Right lobe of liver (tissue), 6 donors: ENCODE data around the gene CELA2A. TPM values are rescaled to one million over a fixed set of nuclear protein-coding genes. Genes with fewer than 3 reads are reported as not detected.
"Not testable (repeated sequence)": the region's sequence is repeated elsewhere in the genome, so short reads cannot be mapped to it uniquely, and the experiment has no call there.

Source experiments
- ATAC-seq, 4 donors: fragments of 200-7000 bp; cut with Tn5 transposase; one replicate each; pipeline ENCODE4 v1.9.1; 2020; ENCODE audit warnings: mild to moderate bottlenecking in 4 of 4, moderate library complexity in 4 of 4
- DNase-seq, 3 donors: peaks; one replicate each; pipeline ENCODE4 v3.0.0-alpha.2; 2020
- H3K27ac ChIP-seq, 3 donors: fragments of 200-600 bp; one replicate each; pipeline ENCODE4 v1.8.0; 2022
- H3K27me3 ChIP-seq, 2 donors: fragments of 200-600 bp; one replicate each; pipeline ENCODE4 v1.8.0; 2022
- H3K36me3 ChIP-seq, 4 donors: fragments of 200-600 bp; sonication (generic) in 1 of 4; one replicate each; pipeline versions ENCODE4 v1.5.1 to v1.8.0; 2017 to 2022; ENCODE audit warnings: control low read depth in 1 of 4
- H3K4me1 ChIP-seq, 4 donors: fragments of 200-600 bp; sonication (generic) in 1 of 4; one replicate each; pipeline versions ENCODE4 v1.5.1 to v1.8.0; 2017 to 2022; ENCODE audit warnings: control low read depth in 1 of 4
- H3K4me3 ChIP-seq, 3 donors: fragments of 200-600 bp; one replicate each; pipeline ENCODE4 v1.8.0; 2022
- H3K9me3 ChIP-seq, 4 donors: fragments of 200-600 bp; sonication (generic) in 1 of 4; one replicate each; pipeline versions ENCODE4 v1.5.1 to v1.8.0; 2017 to 2022; ENCODE audit warnings: control low read depth in 1 of 4
- POLR2A ChIP-seq: fragments of 450-650 bp; IDR thresholded peaks from one replicate; pipeline ENCODE4 v1.6.1; 2017; ENCODE audit warnings: antibody characterized with exemption, mild to moderate bottlenecking
- WGBS: methylation state at CpG from one replicate; pipeline ENCODE4 v1.1.6; 2018; ENCODE audit warnings: low coverage, low lambda C conversion rate; ENCODE audit not compliant: insufficient coverage; ENCODE audit errors: missing lambda C conversion rate; 5-methylcytosine and 5-hydroxymethylcytosine counted together
- intact Hi-C, 2 donors: fragments of 100-400 bp; cut with DNase I; formaldehyde crosslinking; loops; one replicate each; pipeline versions ENCODE4 v1.11.2 to v1.14.1; 2022
- total RNA-seq, 6 experiments: library from RNA; depleted of rRNA in 2 of 6; stranded (reverse); fragments of >200 nt in 2 of 6; fragmentation: NEBNext Ultra II Directional in 3 of 6; extraction: Animal tissue kit (Norgen Biotek cat#: 25700) in 3 of 6; gene quantifications; one replicate each; pipeline versions ENCODE4 v1.1.0 to v1.2.4, GENCODE V29; 2016 to 2023
- TF ChIP-seq, protein P1 (sequence below), 4 donors: fragments of 200-600 bp in 3 of 4; fragments of 450-650 bp in 1 of 4; IDR thresholded peaks; one replicate each; pipeline versions ENCODE4 v1.5.1 to v1.8.0; 2016 to 2022; ENCODE audit warnings: antibody characterized with exemption in 4 of 4, mild to moderate bottlenecking in 2 of 4
- donor health status: DM: no; HTN: yes; CAD: no.
- donor health status: DM: no; HTN: no; CAD: no.
- donor health status: DM: no; HTN: no; CAD: no.
- donor health status: DM: no; HTN: yes; CAD: no.
- donor health status: DM: no; HTN: yes; CAD: no.

Gene CELA2A
- total RNA-seq, 6 experiments from 2014 or later, result not detected

DNA sequence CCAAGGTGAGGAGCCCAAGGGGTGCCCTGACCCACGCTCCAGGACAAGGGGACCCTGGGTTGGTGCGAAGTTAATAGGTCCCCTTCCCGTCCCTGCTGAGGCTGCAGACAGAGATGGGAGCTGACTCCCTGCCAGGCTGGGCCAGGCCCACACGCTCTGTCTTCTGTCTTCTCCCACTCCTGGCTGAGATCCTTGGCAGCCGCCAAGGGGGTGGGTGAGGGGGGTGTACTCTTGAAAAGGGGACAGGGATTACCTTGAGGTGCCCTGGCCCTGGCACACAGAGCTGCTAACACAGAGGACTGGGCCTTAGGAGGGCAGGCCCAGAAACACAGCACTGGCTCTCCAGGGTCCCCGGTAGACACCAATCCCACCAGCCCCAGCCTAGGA lies 29.3 kb upstream of the CELA2A start:
- H3K9me3 ChIP-seq, result no peaks in the 10 kb centered on the region
- no peaks in the 10 kb centered on the region for H3K36me3 ChIP-seq
- DNase-seq (no peak), ATAC-seq (no peak)
- no peaks in the 10 kb centered on the region for H3K27me3 ChIP-seq
- no peak overlapping the region for H3K27ac ChIP-seq
- peaks cover 0 to 17% (median 0%) of the 10 kb centered on the region in 4 donors for H3K4me1 ChIP-seq
- intact Hi-C loops, result loop anchor here in 1 of 2 donors (5.0 kb wide), 1 partner anchor 95 kb away; no protein-coding TSS in a partner anchor
- H3K4me3 ChIP-seq, result no peak overlapping the region
- TF ChIP-seq POLR2A, result no peak
- TF ChIP-seq, protein P1, sequence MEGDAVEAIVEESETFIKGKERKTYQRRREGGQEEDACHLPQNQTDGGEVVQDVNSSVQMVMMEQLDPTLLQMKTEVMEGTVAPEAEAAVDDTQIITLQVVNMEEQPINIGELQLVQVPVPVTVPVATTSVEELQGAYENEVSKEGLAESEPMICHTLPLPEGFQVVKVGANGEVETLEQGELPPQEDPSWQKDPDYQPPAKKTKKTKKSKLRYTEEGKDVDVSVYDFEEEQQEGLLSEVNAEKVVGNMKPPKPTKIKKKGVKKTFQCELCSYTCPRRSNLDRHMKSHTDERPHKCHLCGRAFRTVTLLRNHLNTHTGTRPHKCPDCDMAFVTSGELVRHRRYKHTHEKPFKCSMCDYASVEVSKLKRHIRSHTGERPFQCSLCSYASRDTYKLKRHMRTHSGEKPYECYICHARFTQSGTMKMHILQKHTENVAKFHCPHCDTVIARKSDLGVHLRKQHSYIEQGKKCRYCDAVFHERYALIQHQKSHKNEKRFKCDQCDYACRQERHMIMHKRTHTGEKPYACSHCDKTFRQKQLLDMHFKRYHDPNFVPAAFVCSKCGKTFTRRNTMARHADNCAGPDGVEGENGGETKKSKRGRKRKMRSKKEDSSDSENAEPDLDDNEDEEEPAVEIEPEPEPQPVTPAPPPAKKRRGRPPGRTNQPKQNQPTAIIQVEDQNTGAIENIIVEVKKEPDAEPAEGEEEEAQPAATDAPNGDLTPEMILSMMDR (IDR thresholded peaks at IDR 0.05), result no peak
- WGBS, result 89% methylated on average over 2 of the region's 6 CpGs

DNA sequence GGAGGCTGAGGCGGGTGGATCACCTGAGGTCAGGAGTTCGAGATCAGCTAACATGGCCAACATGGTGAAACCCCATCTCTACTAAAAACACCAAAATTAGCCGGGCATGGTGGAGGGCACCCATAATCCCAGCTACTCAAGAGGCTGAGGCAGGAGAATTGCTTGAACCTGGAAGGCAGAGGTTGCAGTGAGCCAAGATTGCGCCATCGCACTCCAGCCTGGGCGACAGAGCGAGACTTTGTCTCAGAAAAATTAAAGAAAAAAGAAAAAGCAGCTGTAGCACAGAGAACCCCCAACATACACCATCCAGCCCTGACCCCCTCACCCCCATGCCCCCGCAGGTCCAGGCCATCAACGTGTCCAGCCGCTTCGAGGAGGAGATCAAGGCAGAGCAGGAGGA lies 28.3 kb upstream of the CELA2A start:
- not testable (repeated sequence) for H3K9me3 ChIP-seq, H3K4me3 ChIP-seq, H3K27me3 ChIP-seq, H3K27ac ChIP-seq, ATAC-seq, DNase-seq, H3K36me3 ChIP-seq
- H3K4me1 ChIP-seq, result peaks cover 0 to 15% (median 0%) of the 10 kb centered on the region in 4 donors
- intact Hi-C loops, result loop anchor here in 1 of 2 donors (5.0 kb wide), 1 partner anchor 96 kb away; no protein-coding TSS in a partner anchor
- 66% methylated on average over 7 of the region's 11 CpGs for WGBS

DNA sequence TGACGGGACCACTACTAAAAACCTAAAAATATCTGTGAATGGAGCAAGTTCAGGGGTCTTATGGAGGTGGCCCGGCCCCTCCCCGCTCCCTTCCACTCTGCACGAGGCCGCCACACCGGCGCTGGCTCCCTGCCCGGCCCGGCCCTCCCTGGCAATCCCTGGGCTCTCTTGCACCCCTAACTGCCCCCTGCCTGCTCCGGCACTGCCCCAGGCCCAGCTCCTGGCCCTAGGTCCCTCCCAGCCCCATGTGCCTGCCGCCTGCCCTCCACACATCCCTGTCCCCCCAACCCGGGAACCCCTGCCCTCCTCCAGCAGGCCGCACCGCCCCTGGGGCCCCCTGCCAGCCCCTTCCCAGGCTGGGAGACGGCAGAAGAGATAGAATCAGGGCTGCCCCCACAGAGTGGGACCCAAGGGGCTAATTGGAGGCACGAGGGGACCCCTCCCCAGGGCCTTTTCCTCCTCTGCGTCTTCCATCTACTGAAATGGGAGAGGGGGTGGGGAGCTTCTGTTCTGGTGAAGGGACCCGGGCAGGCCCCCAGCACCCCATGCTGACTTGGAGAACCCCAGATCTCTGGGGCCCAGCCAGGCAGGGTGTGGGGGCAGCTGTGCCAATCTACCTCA lies 27.6 kb upstream of the CELA2A start:
- WGBS, result 88% methylated on average over 3 of the region's 18 CpGs
- intact Hi-C loops, result loop anchor here in 1 of 2 donors (5.0 kb wide), 1 partner anchor 97 kb away; no protein-coding TSS in a partner anchor
- no peaks in the 10 kb centered on the region for H3K36me3 ChIP-seq
- no peaks in the 10 kb centered on the region for H3K9me3 ChIP-seq
- ATAC-seq, result no peak
- peak in 1 of 3 donors; percentile 47 for DNase-seq
- H3K4me3 ChIP-seq, result no peak overlapping the region
- H3K27me3 ChIP-seq, result no peaks in the 10 kb centered on the region
- peaks cover 0 to 11% (median 0%) of the 10 kb centered on the region in 4 donors for H3K4me1 ChIP-seq
- H3K27ac ChIP-seq, result peak overlapping the region in 1 of 3 donors; percentile 15
- TF ChIP-seq, protein P1 (IDR thresholded peaks at IDR 0.05), result no peak
- no peak for TF ChIP-seq POLR2A

DNA sequence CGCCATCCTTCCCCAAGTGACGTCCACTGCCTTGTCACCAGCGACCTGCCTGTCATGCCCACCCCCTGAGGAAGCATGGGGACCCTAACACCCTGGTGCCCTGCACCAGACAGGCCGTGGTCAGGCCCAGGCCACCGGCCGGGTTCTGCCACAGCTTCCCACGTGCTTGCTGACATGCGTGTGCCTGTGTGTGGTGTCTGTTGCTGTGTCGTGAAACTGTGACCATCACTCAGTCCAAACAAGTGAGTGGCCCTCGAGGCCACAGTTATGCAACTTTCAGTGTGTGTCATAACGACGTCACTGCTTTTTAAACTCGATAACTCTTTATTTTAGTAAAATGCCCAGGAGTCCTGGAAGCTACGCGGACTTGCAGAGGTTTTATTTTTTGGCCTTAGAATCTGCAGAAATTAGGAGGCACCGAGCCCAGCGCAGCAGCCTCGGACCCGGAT lies 26.8 kb upstream of the CELA2A start:
- no peaks in the 10 kb centered on the region for H3K36me3 ChIP-seq
- WGBS, result 49% methylated on average over 12 of the region's 19 CpGs
- TF ChIP-seq, protein P1 (IDR thresholded peaks at IDR 0.05), result no peak
- TF ChIP-seq POLR2A, result no peak
- H3K9me3 ChIP-seq, result no peaks in the 10 kb centered on the region
- DNase-seq (peak in 1 of 3 donors; percentile 49), ATAC-seq (peak; percentile 25 to 73 (median 56))
- no peaks in the 10 kb centered on the region for H3K27me3 ChIP-seq
- H3K27ac ChIP-seq, result peak overlapping the region in 2 of 3 donors; percentile 15 to 24
- intact Hi-C loops, result loop anchor here (5.0 kb wide), 2 partner anchors 97 to 102 kb away; no protein-coding TSS in a partner anchor
- H3K4me1 ChIP-seq, result peaks cover 0 to 3% (median 0%) of the 10 kb centered on the region in 4 donors
- H3K4me3 ChIP-seq, result no peak overlapping the region
